CD1c-positive myeloid dendritic cell (primary cell): ENCODE measurements around the gene ZNF230.

Experiments
- DNase-seq: peaks from one replicate; pipeline ENCODE4 v3.0.0-alpha.2; 2016; ENCODE audit errors: extremely low spot score

ZNF230 gene

DNA sequence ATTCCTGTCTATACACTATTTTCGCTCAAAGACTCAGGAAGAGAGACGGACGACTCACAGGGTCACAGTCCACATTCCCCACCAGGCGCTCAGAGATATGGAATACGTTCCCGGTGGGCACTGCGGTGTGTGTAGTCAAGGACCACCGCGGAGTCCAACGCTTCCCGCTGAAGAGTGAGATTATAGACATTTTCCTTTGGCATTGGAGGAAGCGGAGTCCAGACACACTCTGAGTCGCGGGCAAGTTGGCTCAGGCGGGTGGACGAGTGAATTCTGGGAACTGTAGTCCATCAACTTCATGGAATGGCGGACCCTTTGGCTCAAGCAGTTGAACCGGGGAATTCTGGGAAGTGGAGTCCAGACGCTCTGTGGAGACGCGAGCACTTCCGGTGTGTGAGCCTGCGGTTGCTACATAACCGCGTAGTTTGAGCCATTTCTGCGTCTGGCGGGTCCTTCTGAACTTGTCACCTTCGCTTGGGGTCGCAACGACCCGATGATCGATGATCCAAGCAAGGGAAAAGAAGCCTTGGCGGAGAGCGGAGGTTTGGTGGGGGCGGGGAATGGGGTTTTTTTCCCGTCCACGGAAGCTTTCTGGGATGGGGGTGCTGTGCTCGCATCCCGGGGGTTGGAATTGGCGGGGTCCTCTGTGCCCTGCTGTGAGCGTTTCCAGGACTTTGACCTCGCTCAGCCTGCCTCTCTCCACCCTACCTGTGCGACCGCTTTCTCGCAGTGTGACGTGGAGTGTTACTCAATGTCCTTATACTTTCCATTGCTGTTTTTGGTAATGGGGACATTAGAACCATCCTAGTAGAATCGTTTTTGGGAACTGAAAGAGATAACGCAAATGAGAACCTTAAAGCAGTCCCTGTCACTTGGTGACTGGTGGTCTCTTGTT, at the start of gene ZNF230:
Gene ZNF230, plus strand, starts transcription at position 392 of the 895 bp plus-strand sequence. CDS start 4,122 bp downstream, outside the sequence.
- DNase-seq: peak; percentile 97

DNA sequence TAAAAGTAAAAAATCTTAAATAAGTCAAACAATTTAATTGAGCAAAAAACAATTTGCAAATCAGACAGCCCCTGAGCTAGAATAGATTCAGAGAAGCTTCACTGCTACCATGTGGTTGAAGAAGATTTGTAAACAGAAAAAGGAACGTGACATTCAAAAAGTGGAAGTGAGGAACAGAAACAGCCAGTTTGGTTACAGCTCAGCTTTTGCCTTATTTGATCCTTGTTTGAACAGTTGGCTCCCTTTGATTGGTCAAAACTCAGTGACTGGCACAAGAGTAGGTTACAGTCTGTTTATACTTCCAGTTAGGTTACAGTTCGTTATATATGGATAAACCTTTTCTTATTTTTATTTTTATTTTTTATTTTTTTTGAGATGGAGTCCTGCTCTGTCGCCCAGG, 45.9 kb upstream of the ZNF230 start:
- peak; percentile 38 for DNase-seq

DNA sequence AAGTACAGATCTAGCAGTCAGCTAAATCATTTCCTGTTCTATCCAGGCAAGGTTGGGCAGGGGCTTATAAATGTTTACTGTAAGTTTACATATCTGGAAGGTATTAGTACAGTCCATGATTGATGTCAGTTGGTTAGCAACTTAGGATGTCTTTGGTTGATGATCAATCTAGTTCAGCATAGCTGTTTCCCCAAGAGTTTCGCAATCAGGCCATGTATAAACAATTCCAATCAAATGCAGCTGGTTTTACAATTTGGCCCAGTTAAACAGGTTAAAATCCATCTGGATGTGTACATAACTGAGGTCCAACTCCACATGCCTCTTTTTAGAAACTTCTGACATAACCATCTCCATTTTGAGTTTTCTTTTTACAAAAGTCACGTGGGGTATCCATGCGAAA, 44.9 kb upstream of the ZNF230 start:
- DNase-seq: no peak

DNA sequence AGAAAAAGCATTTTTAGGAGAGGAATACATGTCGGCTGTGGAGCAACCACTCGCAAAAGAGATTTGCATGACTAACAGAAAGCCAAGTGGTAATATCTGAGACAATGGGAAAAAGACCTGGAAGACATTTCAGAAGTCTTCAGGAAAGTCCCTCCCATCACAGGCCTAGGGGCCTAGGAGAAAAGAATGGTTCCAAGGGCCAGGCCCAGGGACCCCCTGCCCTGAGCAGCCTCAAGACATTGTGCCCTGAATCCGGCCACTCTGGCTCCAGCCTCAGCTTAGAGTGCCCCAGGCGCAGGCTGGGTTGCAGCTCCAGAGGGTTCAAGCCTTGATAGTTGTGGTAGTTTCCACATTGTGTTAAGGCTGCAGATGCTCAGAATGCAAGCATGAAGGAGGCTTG, 42.3 kb upstream of the ZNF230 start:
- DNase-seq: no peak

DNA sequence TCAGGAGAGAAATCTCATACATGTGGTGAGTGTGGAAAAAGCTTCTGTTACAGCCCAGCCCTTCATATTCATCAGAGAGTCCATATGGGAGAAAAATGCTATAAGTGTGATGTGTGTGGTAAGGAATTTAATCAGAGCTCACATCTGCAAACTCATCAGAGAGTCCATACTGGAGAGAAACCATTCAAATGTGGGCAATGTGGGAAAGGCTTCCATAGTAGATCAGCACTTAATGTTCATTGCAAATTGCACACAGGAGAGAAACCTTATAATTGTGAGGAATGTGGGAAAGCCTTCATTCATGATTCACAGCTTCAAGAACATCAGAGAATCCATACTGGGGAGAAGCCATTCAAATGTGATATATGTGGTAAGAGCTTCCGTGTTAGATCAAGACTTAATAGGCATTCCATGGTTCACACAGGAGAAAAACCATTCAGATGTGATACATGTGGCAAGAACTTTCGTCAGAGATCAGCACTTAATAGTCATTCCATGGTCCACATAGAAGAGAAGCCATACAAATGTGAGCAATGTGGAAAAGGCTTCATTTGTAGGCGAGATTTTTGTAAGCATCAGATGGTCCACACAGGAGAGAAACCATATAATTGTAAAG, 36.6 kb upstream of the ZNF230 start:
- no peak for DNase-seq

DNA sequence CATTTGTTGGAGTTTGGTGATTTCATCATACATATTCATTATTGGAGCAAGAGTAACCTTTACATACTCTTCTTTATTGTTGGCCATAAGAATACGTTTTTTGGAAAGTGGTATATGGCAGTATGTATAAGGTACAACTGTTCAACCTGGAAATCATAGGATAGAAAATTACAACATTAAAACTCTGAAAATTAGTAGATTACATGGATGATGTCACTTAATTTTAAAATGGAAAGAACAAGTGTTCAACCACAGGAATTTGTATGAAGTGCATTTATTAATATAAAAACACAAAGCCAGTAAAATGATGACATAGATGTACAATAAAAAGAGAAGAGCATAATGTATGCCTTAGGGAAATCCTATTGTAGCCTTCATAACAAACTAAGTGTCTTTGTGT, 26.0 kb upstream of the ZNF230 start:
- no peak for DNase-seq

DNA sequence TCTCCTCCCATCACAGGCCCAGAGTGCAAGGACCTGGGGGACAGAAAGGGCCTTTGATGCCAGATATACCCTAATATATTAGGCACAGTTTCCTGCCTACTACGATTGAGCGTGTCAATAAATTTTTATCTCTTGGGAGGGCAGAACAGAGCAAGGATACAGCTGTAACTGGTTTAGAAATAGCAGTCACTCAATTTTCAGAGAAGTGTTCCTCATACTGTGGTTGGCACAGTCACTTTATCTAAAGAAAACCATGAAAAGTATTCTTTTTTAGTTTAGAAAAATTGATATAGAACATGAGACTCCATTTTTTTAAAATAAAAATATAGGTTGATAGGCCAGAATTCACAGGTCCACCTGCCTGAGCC, 19.2 kb upstream of the ZNF230 start:
- DNase-seq: no peak

DNA sequence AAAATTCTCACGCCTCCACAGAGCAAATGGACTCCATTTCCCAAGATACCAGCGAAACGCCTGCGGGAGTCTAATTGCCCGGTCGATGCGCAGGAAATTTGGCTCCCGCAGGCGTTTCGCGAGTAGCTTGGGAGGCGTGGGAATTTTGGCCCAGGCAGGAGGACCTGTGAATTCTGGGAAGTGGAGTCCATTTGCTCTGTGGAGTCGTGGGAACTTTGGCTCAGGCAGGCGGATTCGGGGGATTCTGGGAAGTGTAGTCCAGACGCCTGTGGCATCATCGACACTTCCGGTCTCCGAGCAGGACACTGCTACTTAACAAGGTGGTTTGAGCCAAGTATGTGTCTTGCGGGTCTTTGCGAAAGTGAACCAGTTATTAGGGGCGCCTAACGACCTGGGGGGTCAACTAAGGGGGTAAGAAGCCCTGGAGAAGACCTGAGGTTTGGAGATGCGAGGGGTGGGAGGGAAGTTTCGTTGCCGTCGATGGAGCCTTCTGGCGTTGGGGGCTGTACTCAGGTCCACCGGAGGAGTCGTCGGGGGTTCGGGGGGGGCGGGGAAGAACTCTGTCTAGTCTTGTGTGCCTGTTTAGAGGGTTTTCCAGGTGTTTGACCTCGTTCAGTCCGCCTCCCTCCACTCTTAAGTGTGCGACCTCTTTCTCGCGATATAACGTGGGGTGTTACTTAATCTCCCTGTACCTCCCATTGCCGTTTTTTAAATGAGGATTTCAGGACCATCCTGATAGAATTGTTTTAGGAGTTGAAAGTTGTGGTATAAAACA, 18.7 kb upstream of the ZNF230 start, which contains the start of gene ZNF155:
Gene ZNF155, plus strand, starts transcription at position 277 of the 775 bp plus-strand sequence. CDS start 4,356 bp downstream, outside the sequence.
- DNase-seq: peak; percentile 95

DNA sequence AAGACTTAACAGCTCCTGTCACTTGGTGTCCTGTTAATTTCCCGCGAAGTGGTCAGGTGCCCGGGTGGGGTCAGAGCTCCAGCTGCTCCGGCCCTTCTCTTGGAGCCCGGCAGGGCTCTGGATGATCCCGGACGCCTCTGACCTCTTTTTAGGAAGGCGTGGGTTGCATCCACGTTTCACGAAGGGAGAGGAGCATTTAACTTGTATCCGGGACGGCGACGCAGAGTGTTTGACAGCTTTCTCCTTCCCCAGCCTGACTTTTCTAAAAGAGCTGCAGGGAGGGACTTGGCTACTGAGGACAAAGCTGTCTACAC, 18.1 kb upstream of the ZNF230 start:
- no peak for DNase-seq

DNA sequence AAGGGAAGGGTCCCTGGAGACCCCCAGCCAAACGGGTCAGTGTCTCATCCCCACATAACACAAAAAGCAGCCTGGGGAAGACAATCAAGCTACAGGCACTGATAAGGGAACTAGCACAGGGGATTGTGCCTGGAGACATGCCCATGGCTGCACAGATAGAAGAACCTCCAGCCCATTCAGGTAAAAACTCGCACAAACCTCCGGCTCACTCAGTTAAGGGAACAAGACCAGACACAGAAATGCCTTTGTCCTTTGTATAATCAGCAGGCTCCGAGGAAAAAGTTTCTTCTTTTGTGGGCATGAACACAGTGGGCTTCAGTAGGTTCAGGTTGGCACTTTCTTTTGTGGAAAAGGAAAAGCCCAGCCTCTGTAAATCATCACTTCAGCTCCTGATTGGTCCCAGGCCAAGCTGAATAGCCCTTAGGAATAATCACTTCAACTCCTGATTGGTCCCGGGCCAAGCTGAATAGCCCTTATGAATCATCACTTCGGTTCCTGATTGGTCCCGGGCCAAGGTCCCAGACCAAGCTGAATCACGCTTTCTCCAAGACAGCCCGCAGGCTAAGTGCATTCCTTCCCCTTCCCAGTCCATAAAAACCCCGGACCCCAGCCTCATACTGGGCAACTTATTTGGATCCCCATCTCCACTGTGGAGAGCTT, 5.0 kb upstream of the ZNF230 start:
- DNase-seq: no peak

DNA sequence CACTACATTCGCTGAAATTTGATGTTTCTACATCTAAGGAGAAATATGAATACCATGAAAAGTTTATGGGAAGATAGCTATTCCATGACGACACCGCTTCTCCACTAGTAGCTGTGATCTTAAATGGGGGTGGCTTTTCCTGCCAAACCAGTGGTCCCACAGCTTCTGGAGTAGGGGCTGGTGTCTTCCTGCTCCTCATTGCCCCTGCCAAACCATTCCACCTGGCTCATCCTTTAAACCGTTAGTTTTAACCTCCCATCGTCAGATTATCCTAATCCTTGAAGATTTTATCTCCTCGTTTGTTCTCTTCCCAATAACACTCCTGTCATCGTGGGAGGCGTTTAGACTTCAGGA, 568 bp upstream of the ZNF230 start:
- DNase-seq: no peak

DNA sequence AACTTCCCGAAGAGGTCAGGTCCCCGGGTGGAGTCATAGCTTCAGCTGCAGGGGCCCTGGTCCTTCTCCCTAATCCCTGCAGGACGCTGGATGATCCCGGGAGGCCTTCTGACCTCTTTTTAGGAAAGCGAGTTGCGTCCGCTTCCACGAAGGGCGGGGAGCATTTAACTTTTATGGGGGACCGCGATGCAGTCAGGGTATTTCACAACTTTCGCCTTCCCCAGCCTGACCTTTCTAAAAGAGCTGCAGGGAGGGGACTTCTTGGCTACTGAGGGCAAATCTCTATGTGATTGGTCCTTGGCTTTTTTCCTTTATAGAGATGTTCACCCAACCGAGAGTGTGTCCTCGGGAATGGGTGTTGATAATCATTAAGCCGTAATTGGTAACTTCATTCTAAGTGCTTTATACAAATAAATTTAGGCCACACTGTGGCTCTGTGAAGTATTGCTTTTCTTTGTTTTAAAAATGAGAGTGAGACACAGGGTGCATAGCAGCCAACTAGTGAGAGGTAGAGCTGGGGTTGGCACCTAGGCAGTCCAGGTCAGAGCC, 778 bp downstream of the ZNF230 start:
- DNase-seq: no peak

DNA sequence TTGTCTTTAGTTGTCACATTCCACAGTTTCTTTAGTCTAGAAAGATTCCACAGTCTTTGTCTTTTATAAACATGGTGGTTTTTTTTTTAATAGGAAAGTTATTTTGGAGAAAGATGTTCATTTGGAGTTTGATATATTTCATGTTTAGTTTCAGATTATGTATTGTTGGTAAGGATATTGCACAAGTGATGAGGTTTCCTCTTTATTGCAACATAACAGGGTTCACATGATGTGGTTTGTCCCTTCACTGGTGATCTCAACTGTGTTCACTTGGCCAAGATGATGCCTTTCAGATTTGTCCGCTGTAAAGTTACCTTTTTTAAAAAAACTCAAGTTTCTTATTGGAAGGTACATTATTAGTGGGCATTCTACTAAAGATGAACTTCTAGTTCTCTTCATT, 3.2 kb downstream of the ZNF230 start:
- DNase-seq: peak; percentile 56

DNA sequence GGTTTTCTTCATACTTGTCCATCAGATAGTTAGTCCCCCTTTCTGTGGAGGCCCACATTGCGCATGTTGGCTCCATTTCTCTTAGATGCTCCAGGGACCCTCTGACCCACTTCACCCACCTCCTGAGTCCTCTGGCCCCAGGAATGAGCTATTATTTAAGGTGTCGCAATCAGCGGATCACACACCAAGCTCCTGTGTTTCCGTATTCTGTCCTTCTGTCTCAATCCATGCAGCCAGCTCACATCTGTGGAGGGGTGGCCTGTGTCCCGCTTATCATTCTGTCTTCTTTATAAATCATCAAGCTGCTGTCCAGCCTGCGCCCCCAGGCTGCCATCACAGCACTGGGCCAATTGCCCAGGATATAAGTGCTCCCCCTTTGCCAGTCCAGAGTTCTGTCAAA, 4.7 kb downstream of the ZNF230 start:
- no peak for DNase-seq

DNA sequence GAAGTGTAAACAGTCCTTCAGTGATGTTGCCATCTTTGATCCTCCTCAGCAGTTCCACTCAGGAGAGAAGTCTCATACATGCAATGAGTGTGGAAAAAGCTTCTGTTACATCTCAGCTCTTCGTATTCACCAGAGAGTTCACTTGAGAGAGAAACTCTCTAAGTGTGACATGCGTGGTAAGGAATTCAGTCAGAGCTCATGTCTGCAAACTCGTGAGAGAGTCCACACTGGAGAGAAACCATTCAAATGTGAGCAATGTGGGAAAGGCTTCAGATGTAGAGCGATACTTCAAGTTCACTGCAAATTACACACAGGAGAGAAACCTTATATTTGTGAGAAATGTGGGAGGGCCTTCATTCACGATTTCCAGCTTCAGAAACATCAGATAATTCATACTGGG, 7.7 kb downstream of the ZNF230 start:
- DNase-seq: no peak

DNA sequence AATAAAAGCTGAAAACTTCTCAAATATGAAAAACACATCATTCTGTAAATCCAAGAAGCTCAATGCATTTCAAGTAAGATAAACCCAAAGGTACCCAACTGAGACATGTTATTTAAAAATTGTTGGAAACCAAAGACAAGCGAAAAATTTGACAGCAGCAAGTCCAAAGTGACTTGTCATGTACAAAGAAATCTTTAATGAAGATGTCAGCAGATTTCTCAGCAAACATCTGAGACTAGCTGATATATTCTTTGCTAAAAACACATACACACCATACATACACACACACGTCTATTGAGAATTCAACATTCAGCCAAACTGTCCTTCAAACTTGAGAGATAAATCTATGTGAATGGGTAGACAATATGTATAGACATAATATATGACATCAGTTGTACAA, 16.7 kb downstream of the ZNF230 start:
- DNase-seq: no peak

DNA sequence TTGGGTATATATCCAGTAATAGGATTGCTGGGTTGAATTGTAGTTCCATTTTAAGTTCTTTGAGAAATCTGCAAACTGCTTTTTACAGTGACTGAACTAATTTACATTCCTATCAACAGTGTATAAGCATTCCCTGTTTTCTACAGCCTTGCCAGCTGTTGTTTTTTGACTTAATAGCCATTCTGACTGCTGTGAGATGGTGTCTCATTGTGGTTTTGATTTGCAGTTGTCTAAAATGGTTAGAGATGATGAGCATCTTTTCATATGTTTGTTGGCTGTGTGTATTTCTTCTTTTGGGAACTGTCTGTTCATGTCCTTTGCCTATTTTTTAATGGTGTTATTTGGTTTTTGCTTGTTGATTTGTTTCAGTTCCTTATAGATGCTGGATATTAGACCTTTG, 18.5 kb downstream of the ZNF230 start:
- DNase-seq: no peak

DNA sequence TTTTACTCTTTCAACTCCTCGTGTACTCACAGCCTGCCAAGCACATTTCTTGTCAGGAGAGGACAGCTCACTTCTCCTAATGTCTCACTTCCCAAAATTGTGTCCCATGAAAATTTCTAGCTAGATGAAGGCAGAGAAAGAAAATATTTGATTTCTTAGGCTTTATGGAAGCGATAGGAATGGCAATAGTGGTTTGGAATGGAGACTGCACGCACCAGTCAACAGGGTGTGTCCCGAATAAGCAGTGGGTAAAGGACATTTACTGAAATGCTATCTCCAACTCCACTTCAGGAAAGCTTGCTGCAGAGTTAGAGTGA, 22.1 kb downstream of the ZNF230 start:
- no peak for DNase-seq

DNA sequence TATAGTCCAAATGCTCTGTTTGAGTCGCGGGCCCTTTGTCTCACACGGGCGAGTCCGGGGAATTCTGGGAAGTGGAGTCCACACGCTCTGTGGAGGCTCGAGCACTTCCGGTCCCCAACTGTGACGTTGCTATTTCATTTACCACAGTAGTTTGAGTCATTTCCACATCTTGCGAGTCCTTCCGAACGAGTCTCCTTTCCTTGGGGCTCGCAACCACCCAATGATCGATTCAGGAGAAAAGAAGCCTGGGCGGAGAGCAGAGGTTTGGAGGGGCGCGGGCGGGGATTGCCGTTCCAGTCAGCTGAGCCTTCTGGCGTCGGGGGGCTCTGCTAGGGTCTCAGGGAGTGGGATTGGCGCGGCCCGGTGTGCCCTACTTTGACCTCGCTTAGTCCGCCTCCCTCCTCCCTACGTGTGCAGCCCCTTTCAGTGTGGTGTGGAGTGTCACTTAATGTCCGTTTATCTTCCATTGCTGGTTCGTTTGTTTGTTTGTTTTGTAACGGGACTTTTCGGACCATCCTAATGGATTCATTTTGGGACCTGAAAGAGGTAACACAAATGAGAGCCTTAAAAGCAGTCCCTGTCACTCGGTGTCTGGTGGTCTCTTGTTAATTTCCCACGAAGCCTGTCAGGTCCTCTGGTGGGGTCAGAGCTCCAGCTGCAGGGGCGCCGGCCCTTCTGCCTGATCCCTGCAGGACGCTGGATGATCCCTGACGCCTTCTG, 22.6 kb downstream of the ZNF230 start, which contains the start of gene ZNF222:
Gene ZNF222, plus strand, starts transcription at position 163 of the 720 bp plus-strand sequence. Its CDS starts 58 bp downstream, at position 221.
- DNase-seq: peak; percentile 92

DNA sequence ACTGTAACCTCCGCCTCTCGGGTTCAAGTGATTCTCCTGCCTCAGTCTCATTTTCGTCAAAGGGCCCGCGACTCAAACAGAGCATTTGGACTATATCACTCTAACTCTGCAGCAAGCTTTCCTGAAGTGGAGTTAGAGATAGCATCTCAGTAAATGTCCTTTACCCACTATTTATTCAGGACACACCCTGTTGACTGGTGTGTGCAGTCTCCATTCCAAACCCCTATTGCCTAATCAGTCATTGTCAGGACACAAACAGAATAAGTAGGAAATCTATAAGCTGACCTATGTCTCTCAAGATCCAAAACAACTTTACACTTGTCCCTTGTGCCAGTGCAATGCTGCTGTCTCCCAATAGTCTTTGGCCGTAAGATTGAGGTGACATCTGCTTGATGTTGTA, 23.9 kb downstream of the ZNF230 start:
- DNase-seq: no peak

DNA sequence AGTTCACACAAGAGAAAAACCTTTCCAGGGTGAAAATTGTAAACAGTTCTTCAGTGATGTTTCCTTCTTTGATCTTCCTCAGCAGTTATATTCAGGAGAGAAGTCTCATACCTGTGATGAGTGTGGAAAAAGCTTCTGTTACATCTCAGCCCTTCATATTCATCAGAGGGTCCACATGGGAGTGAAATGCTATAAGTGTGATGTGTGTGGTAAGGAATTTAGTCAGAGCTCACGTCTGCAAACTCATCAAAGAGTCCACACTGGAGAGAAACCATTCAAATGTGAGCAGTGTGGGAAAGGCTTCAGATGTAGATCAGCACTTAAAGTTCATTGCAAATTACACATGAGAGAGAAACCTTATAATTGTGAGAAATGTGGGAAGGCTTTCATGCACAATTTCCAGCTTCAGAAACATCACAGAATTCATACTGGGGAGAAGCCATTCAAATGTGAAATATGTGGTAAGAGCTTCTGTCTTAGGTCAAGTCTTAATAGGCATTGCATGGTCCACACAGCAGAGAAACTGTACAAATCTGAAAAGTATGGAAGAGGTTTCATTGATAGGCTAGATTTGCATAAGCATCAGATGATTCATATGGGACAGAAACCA, 29.3 kb downstream of the ZNF230 start:
- DNase-seq: no peak
